Cerebellar nuclear complex (tissue), 1 donor: Measurements from ENCODE around the gene CDRT15L2.
"Not testable (repeated sequence)": the region's sequence is repeated elsewhere in the genome, so short reads cannot be mapped to it uniquely, and the experiment has no call there.

Source experiments
- DNase-seq, 2 experiments: peaks; one replicate each; lab custom pipeline; 2025; lab: John Stamatoyannopoulos, UW

Gene CDRT15L2

GRCh38 chr17:20579424-20579823 is at the start of gene CDRT15L2:
Gene CDRT15L2, plus strand, starts transcription at chr17:20579724. Its CDS starts 20 bp downstream, at chr17:20579744.
- not testable (repeated sequence) for DNase-seq

- DNase-seq, result not testable (repeated sequence)
Observed at GRCh38 chr17:20530104-20530503, 49.4 kb upstream of the CDRT15L2 start.

GRCh38 chr17:20532544-20533090 is 46.9 kb upstream of the CDRT15L2 start:
- DNase-seq, result not testable (repeated sequence)

- not testable (repeated sequence) for DNase-seq
Observed at GRCh38 chr17:20533206-20533605, 46.3 kb upstream of the CDRT15L2 start.

GRCh38 chr17:20534711-20535550 is 44.6 kb upstream of the CDRT15L2 start:
- DNase-seq, result not testable (repeated sequence)

- not testable (repeated sequence) for DNase-seq
Observed at GRCh38 chr17:20540414-20540813, 39.1 kb upstream of the CDRT15L2 start.

- DNase-seq, result not testable (repeated sequence)
Observed at GRCh38 chr17:20540865-20541264, 38.7 kb upstream of the CDRT15L2 start.

- not testable (repeated sequence) for DNase-seq
Observed at GRCh38 chr17:20541853-20542546, 37.5 kb upstream of the CDRT15L2 start.

GRCh38 chr17:20547923-20548322 is 31.6 kb upstream of the CDRT15L2 start:
- not testable (repeated sequence) for DNase-seq

GRCh38 chr17:20552920-20553319 is 26.6 kb upstream of the CDRT15L2 start:
- DNase-seq, result not testable (repeated sequence)

- not testable (repeated sequence) for DNase-seq
Observed at GRCh38 chr17:20554728-20555127, 24.8 kb upstream of the CDRT15L2 start.

- not testable (repeated sequence) for DNase-seq
Observed at GRCh38 chr17:20555135-20556010, 24.2 kb upstream of the CDRT15L2 start.

GRCh38 chr17:20558096-20558495 is 21.4 kb upstream of the CDRT15L2 start:
- DNase-seq, result not testable (repeated sequence)

GRCh38 chr17:20559018-20559417 is 20.5 kb upstream of the CDRT15L2 start:
- DNase-seq, result not testable (repeated sequence)

- DNase-seq, result no peak
Observed at GRCh38 chr17:20562587-20562986, 16.9 kb upstream of the CDRT15L2 start.

- not testable (repeated sequence) for DNase-seq
Observed at GRCh38 chr17:20565245-20565644, 14.3 kb upstream of the CDRT15L2 start.

- DNase-seq, result no peak
Observed at GRCh38 chr17:20565711-20566110, 13.8 kb upstream of the CDRT15L2 start.

- DNase-seq, result not testable (repeated sequence)
Observed at GRCh38 chr17:20566736-20567135, 12.8 kb upstream of the CDRT15L2 start.

- DNase-seq, result not testable (repeated sequence)
Observed at GRCh38 chr17:20567421-20567820, 12.1 kb upstream of the CDRT15L2 start.

GRCh38 chr17:20568604-20569003 is 10.9 kb upstream of the CDRT15L2 start:
- DNase-seq, result not testable (repeated sequence)

- not testable (repeated sequence) for DNase-seq
Observed at GRCh38 chr17:20571653-20572052, 7.9 kb upstream of the CDRT15L2 start.
